DOHH2 (cell line): Measurements from ENCODE around the gene PPM1G.

ENCODE experiments used
- H3F3A ChIP-seq: fragments of 200-600 bp; sonication (generic), shearing (Covaris generic); 2 replicates; pipeline ENCODE4 v1.6.0; 2016; ENCODE audit warnings: antibody characterized with exemption, mild to moderate bottlenecking; ENCODE audit not compliant: control insufficient read depth, insufficient read depth
- H3K27ac ChIP-seq: fragments of 200-600 bp; sonication (generic); 2 replicates; pipeline ENCODE4 v1.5.1; 2014; ENCODE audit warnings: low read depth, mild to moderate bottlenecking, low read length, moderate library complexity
- H3K27me3 ChIP-seq: fragments of 200-600 bp; sonication (generic); 2 replicates; pipeline ENCODE4 v1.6.1; 2014; ENCODE audit warnings: mild to moderate bottlenecking, low read length, mixed read lengths; ENCODE audit not compliant: control insufficient read depth
- H3K36me3 ChIP-seq: fragments of 200-600 bp; sonication (generic); 2 replicates; pipeline ENCODE4 v1.6.1; 2014; ENCODE audit warnings: mild to moderate bottlenecking, low read length, moderate library complexity, mixed read lengths; ENCODE audit not compliant: control insufficient read depth
- H3K4me1 ChIP-seq: fragments of 200-600 bp; sonication (generic); 2 replicates; pipeline ENCODE4 v1.6.1; 2014; ENCODE audit warnings: mild to moderate bottlenecking, low read length, mixed read lengths; ENCODE audit not compliant: control insufficient read depth
- H3K4me2 ChIP-seq: fragments of 200-600 bp; sonication (generic); 2 replicates; pipeline ENCODE4 v1.6.0; 2014; ENCODE audit warnings: mild to moderate bottlenecking, low read length, moderate library complexity
- H3K4me3 ChIP-seq: fragments of 200-600 bp; sonication (generic); 2 replicates; pipeline ENCODE4 v1.5.1; 2014; ENCODE audit warnings: mild to moderate bottlenecking, low read length, mixed read lengths
- H3K79me2 ChIP-seq: fragments of 200-600 bp; sonication (generic); 2 replicates; pipeline ENCODE4 v1.6.1; 2014; ENCODE audit warnings: mild to moderate bottlenecking, low read length, mixed read lengths; ENCODE audit not compliant: control insufficient read depth
- H3K9me2 ChIP-seq: fragments of 200-600 bp; sonication (generic); replicated peaks from 2 replicates; pipeline ENCODE4 v1.6.1; 2014; ENCODE audit warnings: mild to moderate bottlenecking, low read length, mixed read lengths; ENCODE audit not compliant: control insufficient read depth
- H3K9me3 ChIP-seq: fragments of 200-600 bp; sonication (generic); 2 replicates; pipeline ENCODE4 v1.6.1; 2014; ENCODE audit warnings: antibody characterized with exemption, low read length, mixed read lengths; ENCODE audit not compliant: control insufficient read depth, insufficient read depth
- H4K20me1 ChIP-seq: fragments of 200-600 bp; sonication (generic); 2 replicates; pipeline ENCODE4 v1.6.0; 2014; ENCODE audit warnings: low read depth, mild to moderate bottlenecking, antibody characterized with exemption, low read length, moderate library complexity; ENCODE audit not compliant: control insufficient read depth, insufficient read depth
- EZH2phosphoT487 ChIP-seq: fragments of 200-600 bp; sonication (generic); IDR thresholded peaks from 2 replicates; pipeline ENCODE4 v1.6.1; 2017; ENCODE audit warnings: borderline replicate concordance, mild to moderate bottlenecking, antibody characterized with exemption, low read length, moderate library complexity, mixed read lengths
- TF ChIP-seq, protein P1 (sequence below): fragments of 200-600 bp; sonication (generic); IDR thresholded peaks from one replicate; pipeline ENCODE4 v1.5.1; 2014; ENCODE audit warnings: antibody characterized with exemption, mild to moderate bottlenecking, low read depth, low read length; ENCODE audit not compliant: poor library complexity, severe bottlenecking

PPM1G gene

DNA sequence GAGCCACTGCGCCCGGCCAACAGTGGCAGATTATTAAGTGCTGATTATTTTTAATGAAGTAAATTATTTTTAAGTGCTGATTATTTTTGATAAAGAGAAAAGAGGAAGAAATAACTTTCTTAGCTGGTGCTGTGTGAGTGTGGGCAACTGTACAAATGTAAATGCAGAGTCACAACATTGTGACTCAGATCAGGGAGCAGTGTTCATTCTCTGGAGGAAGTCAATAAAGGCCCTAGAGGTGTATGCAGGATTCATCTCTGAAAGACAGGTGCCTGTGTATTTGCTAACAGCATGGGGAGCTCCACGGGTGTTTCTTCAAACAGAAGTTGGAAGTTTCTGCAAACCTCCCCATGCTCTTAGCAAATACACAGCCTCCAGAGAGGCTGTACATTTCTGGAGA lies 39.0 kb upstream of the PPM1G start:
- H3K79me2 ChIP-seq, result no peaks in the 10 kb centered on the region
- no peaks in the 10 kb centered on the region for H3F3A ChIP-seq
- H4K20me1 ChIP-seq, result no peaks in the 10 kb centered on the region
- TF ChIP-seq EZH2phosphoT487, result no peak
- TF ChIP-seq, protein P1, sequence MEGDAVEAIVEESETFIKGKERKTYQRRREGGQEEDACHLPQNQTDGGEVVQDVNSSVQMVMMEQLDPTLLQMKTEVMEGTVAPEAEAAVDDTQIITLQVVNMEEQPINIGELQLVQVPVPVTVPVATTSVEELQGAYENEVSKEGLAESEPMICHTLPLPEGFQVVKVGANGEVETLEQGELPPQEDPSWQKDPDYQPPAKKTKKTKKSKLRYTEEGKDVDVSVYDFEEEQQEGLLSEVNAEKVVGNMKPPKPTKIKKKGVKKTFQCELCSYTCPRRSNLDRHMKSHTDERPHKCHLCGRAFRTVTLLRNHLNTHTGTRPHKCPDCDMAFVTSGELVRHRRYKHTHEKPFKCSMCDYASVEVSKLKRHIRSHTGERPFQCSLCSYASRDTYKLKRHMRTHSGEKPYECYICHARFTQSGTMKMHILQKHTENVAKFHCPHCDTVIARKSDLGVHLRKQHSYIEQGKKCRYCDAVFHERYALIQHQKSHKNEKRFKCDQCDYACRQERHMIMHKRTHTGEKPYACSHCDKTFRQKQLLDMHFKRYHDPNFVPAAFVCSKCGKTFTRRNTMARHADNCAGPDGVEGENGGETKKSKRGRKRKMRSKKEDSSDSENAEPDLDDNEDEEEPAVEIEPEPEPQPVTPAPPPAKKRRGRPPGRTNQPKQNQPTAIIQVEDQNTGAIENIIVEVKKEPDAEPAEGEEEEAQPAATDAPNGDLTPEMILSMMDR, result no peak
- H3K4me2 ChIP-seq, result no peak overlapping the region
- H3K4me1 ChIP-seq, result no peaks in the 10 kb centered on the region
- H3K27ac ChIP-seq, result no peak overlapping the region
- no peaks in the 10 kb centered on the region for H3K27me3 ChIP-seq
- no peaks in the 10 kb centered on the region for H3K9me2 ChIP-seq
- no peak overlapping the region for H3K4me3 ChIP-seq
- no peaks in the 10 kb centered on the region for H3K36me3 ChIP-seq
- H3K9me3 ChIP-seq, result no peaks in the 10 kb centered on the region

DNA sequence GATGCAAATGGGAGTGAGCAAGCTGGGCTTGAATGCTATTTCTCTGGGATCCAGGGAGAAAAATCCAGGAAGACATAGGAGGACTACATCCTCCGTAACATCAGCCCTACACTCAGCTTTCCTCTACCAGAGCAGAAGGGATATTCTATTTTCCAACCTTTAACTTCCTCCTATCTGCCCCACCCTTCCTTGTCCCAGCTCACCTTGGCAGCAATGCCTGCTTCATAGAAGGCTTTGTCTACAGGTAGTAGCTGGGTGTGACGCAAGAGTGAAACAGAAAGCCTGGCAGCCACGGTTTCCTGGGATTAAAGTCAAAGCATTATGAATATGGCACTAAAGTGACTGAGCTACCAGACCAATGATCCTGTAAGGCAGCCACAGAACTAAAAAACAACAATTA lies 36.7 kb upstream of the PPM1G start:
- no peak for TF ChIP-seq EZH2phosphoT487
- TF ChIP-seq, protein P1, result no peak

DNA sequence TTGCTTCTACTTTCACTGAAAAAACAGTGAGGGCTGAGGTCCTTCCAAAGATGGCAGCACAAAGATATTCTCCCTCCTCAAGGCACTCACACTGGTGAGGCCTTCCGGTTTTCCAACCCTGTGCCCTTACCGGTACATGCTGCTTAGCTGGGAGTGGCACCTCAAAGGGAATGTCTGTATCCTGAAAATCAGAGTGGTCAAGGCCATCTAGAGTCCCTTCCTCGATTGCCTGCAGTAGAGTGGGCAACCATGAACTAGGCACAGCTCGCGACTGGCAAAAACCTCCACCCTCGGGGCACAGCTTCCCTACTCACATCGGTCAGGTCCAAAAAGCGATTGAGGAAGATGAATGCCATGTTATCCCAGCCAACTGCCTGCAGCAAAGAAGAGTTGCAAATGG lies 36.2 kb upstream of the PPM1G start:
- H3K27ac ChIP-seq, result no peak overlapping the region
- H3K36me3 ChIP-seq, result peaks cover 13% of the 10 kb centered on the region
- H3K4me2 ChIP-seq, result no peak overlapping the region
- no peaks in the 10 kb centered on the region for H3K79me2 ChIP-seq
- no peak overlapping the region for H3K4me3 ChIP-seq
- H4K20me1 ChIP-seq, result no peaks in the 10 kb centered on the region
- no peaks in the 10 kb centered on the region for H3F3A ChIP-seq
- no peaks in the 10 kb centered on the region for H3K9me2 ChIP-seq
- TF ChIP-seq, protein P1, result no peak
- H3K9me3 ChIP-seq, result no peaks in the 10 kb centered on the region
- H3K4me1 ChIP-seq, result no peaks in the 10 kb centered on the region
- no peaks in the 10 kb centered on the region for H3K27me3 ChIP-seq

More for the DNA sequence above, 36.7 kb upstream of the PPM1G start:
- Histone ChIP-seq H3K4me1 (no peaks in the 10 kb centered on the region), H3K4me2 (no peak overlapping the region), H4K20me1 (no peaks in the 10 kb centered on the region), H3K9me2 (no peaks in the 10 kb centered on the region), H3K27ac (no peak overlapping the region), H3K36me3 (peaks cover 9% of the 10 kb centered on the region), H3K79me2 (no peaks in the 10 kb centered on the region), H3K9me3 (no peaks in the 10 kb centered on the region), H3K4me3 (no peak overlapping the region), H3F3A (no peaks in the 10 kb centered on the region), H3K27me3 (no peaks in the 10 kb centered on the region)

DNA sequence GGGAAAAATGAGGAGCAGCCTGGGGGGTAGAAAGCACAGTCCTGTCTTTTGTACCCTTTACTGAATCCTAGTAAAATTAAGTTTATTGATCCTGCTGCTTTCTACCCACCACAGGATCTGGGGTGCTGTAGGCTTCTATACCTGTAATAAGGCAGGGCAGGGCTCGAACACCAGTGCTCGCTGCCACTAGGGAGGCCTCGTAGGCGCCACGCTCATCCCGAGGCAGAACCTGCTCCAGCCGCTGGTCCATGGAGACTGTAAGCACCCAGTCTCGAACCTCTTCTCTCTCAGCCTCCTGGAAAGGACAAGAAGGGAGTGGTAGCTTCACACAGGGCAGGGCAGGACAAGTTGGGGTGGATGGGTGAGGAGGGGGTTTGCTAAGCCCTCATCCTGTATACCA lies 35.8 kb upstream of the PPM1G start:
- H3K4me3 ChIP-seq, result no peak overlapping the region
- H3K27ac ChIP-seq, result no peak overlapping the region
- no peaks in the 10 kb centered on the region for H3F3A ChIP-seq
- TF ChIP-seq, protein P1, result no peak
- no peak for TF ChIP-seq EZH2phosphoT487
- H4K20me1 ChIP-seq, result no peaks in the 10 kb centered on the region
- H3K9me3 ChIP-seq, result no peaks in the 10 kb centered on the region
- H3K36me3 ChIP-seq, result peaks cover 18% of the 10 kb centered on the region
- no peak overlapping the region for H3K4me2 ChIP-seq
- H3K9me2 ChIP-seq, result no peaks in the 10 kb centered on the region
- H3K27me3 ChIP-seq, result no peaks in the 10 kb centered on the region
- H3K79me2 ChIP-seq, result no peaks in the 10 kb centered on the region
- H3K4me1 ChIP-seq, result no peaks in the 10 kb centered on the region
